BLaER1 (cell line): Measurements from ENCODE around the gene CCDC124.
A peak's percentile ranks its signal among the peaks of the same experiment; 100 is the strongest.
"Not testable (repeated sequence)": the region's sequence is repeated elsewhere in the genome, so short reads cannot be mapped to it uniquely, and the experiment has no call there.

ENCODE experiments used
- H3K27ac ChIP-seq: shearing (Covaris generic); formaldehyde crosslinking; 2 replicates; pipeline ENCODE4 v1.8.1; 2022
- H3K27me3 ChIP-seq: shearing (Covaris generic); formaldehyde crosslinking; 2 replicates; pipeline ENCODE4 v1.8.1; 2022
- H3K36me3 ChIP-seq: shearing (Covaris generic); formaldehyde crosslinking; 2 replicates; pipeline ENCODE4 v1.8.1; 2022
- H3K4me1 ChIP-seq: shearing (Covaris generic); formaldehyde crosslinking; 2 replicates; pipeline ENCODE4 v1.8.1; 2022
- H3K4me2 ChIP-seq: shearing (Covaris generic); formaldehyde crosslinking; 2 replicates; pipeline ENCODE4 v1.8.1; 2022
- H3K4me3 ChIP-seq: shearing (Covaris generic); formaldehyde crosslinking; 2 replicates; pipeline ENCODE4 v1.8.1; 2022
- H3K9ac ChIP-seq: shearing (Covaris generic); formaldehyde crosslinking; 2 replicates; pipeline ENCODE4 v1.8.1; 2022
- H3K9me3 ChIP-seq: shearing (Covaris generic); formaldehyde crosslinking; 2 replicates; pipeline ENCODE4 v1.8.1; 2022
- H4K20me1 ChIP-seq: shearing (Covaris generic); formaldehyde crosslinking; 2 replicates; pipeline ENCODE4 v1.8.1; 2022
- Cebpa-rat ChIP-seq: shearing (Covaris generic); IDR thresholded peaks from 2 replicates; pipeline ENCODE4 v1.8.1; 2022

The CCDC124 gene

GRCh38 chr19:17977488-17977887 is 44.7 kb downstream of the CCDC124 start:
- no peaks in the 10 kb centered on the region for H3K9me3 ChIP-seq
- H3K4me1 ChIP-seq: peaks cover 34% of the 10 kb centered on the region
- H3K36me3 ChIP-seq: no peaks in the 10 kb centered on the region
- no peak overlapping the region for H3K4me3 ChIP-seq
- H3K9ac ChIP-seq: no peak overlapping the region
- H3K27me3 ChIP-seq: no peaks in the 10 kb centered on the region
- no peak overlapping the region for H3K4me2 ChIP-seq
- TF ChIP-seq Cebpa-rat: no peak
- no peaks in the 10 kb centered on the region for H4K20me1 ChIP-seq
- no peak overlapping the region for H3K27ac ChIP-seq

- Histone ChIP-seq H4K20me1 (no peaks in the 10 kb centered on the region), H3K4me3 (no peak overlapping the region), H3K36me3 (no peaks in the 10 kb centered on the region), H3K9me3 (no peaks in the 10 kb centered on the region), H3K9ac (no peak overlapping the region), H3K4me2 (0 out of 2 replicates have a peak overlapping the region, but pooled peaks have one; percentile 26), H3K4me1 (peaks cover 22% of the 10 kb centered on the region), H3K27me3 (no peaks in the 10 kb centered on the region), H3K27ac (no peak overlapping the region)
- no peak for TF ChIP-seq Cebpa-rat
Observed at GRCh38 chr19:17981611-17982010, 48.8 kb downstream of the CCDC124 start.

GRCh38 chr19:17982430-17982829 is 49.6 kb downstream of the CCDC124 start:
- H3K4me3 ChIP-seq: no peak overlapping the region
- peak overlapping the region; percentile 53 for H3K4me2 ChIP-seq
- peak overlapping the region; percentile 41; the same call in 1 of the 2 replicates for H3K9ac ChIP-seq
- no peaks in the 10 kb centered on the region for H3K9me3 ChIP-seq
- TF ChIP-seq Cebpa-rat: no peak
- H4K20me1 ChIP-seq: no peaks in the 10 kb centered on the region
- H3K36me3 ChIP-seq: no peaks in the 10 kb centered on the region
- peaks cover 22% of the 10 kb centered on the region for H3K4me1 ChIP-seq
- H3K27ac ChIP-seq: no peak overlapping the region
- no peaks in the 10 kb centered on the region for H3K27me3 ChIP-seq

- H3K9ac ChIP-seq: no peak overlapping the region
- no peaks in the 10 kb centered on the region for H3K27me3 ChIP-seq
- TF ChIP-seq Cebpa-rat: no peak
Observed at GRCh38 chr19:17985037-17985818, 52.4 kb downstream of the CCDC124 start.

GRCh38 chr19:17986569-17986968 is 53.8 kb downstream of the CCDC124 start:
- H3K36me3 ChIP-seq, H3K4me2 ChIP-seq, H3K27me3 ChIP-seq, H3K27ac ChIP-seq, H3K4me3 ChIP-seq, H3K4me1 ChIP-seq, H4K20me1 ChIP-seq, H3K9me3 ChIP-seq, H3K9ac ChIP-seq: not testable (repeated sequence)

More at GRCh38 chr19:17985037-17985818, 52.4 kb downstream of the CCDC124 start:
- Histone ChIP-seq H4K20me1 (no peaks in the 10 kb centered on the region), H3K36me3 (no peaks in the 10 kb centered on the region), H3K4me2 (no peak overlapping the region), H3K4me1 (peaks cover 14% of the 10 kb centered on the region), H3K4me3 (no peak overlapping the region), H3K9me3 (no peaks in the 10 kb centered on the region), H3K27ac (no peak overlapping the region)

GRCh38 chr19:17988161-17988560 is 55.3 kb downstream of the CCDC124 start:
- Histone ChIP-seq H4K20me1 (no peaks in the 10 kb centered on the region), H3K9me3 (no peaks in the 10 kb centered on the region), H3K4me3 (no peak overlapping the region), H3K27ac (no peak overlapping the region), H3K9ac (no peak overlapping the region), H3K36me3 (no peaks in the 10 kb centered on the region), H3K27me3 (no peaks in the 10 kb centered on the region), H3K4me2 (no peak overlapping the region), H3K4me1 (no peaks in the 10 kb centered on the region)
- TF ChIP-seq Cebpa-rat: no peak

GRCh38 chr19:17989425-17990094 is 56.7 kb downstream of the CCDC124 start:
- Histone ChIP-seq H3K36me3 (no peaks in the 10 kb centered on the region), H3K4me2 (no peak overlapping the region), H3K4me1 (no peaks in the 10 kb centered on the region), H3K9me3 (no peaks in the 10 kb centered on the region), H4K20me1 (no peaks in the 10 kb centered on the region), H3K27ac (no peak overlapping the region), H3K9ac (no peak overlapping the region), H3K27me3 (no peaks in the 10 kb centered on the region), H3K4me3 (no peak overlapping the region)
- no peak for TF ChIP-seq Cebpa-rat

- H3K9ac ChIP-seq: no peak overlapping the region
- no peak overlapping the region for H3K4me3 ChIP-seq
- H3K27ac ChIP-seq: no peak overlapping the region
- no peaks in the 10 kb centered on the region for H3K36me3 ChIP-seq
- TF ChIP-seq Cebpa-rat: no peak
- no peaks in the 10 kb centered on the region for H3K9me3 ChIP-seq
- no peak overlapping the region for H3K4me2 ChIP-seq
- H4K20me1 ChIP-seq: no peaks in the 10 kb centered on the region
- no peaks in the 10 kb centered on the region for H3K27me3 ChIP-seq
- H3K4me1 ChIP-seq: peaks cover 4% of the 10 kb centered on the region; the same call in 1 of the 2 replicates
Observed at GRCh38 chr19:17993076-17993813, 60.4 kb downstream of the CCDC124 start.
